Gastroesophageal sphincter (tissue), 4 donors: ENCODE measurements around the gene ABTB2. TPM values are rescaled to one million over a fixed set of nuclear protein-coding genes. Genes with fewer than 3 reads are reported as not detected.
"Not testable (repeated sequence)": the region's sequence is repeated elsewhere in the genome, so short reads cannot be mapped to it uniquely, and the experiment has no call there.

Source experiments
- ATAC-seq: fragments of 150-250 bp; one replicate; pipeline ENCODE4 v1.9.1; 2016; ENCODE audit warnings: mild to moderate bottlenecking, moderate library complexity
- H3K27ac ChIP-seq, 4 donors: fragments of 200-600 bp; sonication (generic) in 3 of 4; 1 replicate in 3 of 4; 2 replicates in 1 of 4; pipeline ENCODE4 v1.5.1; 2016 to 2019
- H3K27me3 ChIP-seq: fragments of 200-600 bp; sonication (generic); one replicate; pipeline ENCODE4 v1.5.1; 2019
- H3K36me3 ChIP-seq, 2 donors: fragments of 200-600 bp; sonication (generic); one replicate each; pipeline ENCODE4 v1.5.1; 2019; ENCODE audit warnings: control low read depth in 1 of 2
- H3K4me1 ChIP-seq, 3 donors: fragments of 200-600 bp; sonication (generic); 1 replicate in 2 of 3; 2 replicates in 1 of 3; pipeline ENCODE4 v1.5.1; 2016 to 2019; ENCODE audit warnings: control low read depth in 2 of 3
- H3K4me3 ChIP-seq, 2 donors: fragments of 200-600 bp; sonication (generic); one replicate each; pipeline ENCODE4 v1.5.1; 2019; ENCODE audit warnings: mild to moderate bottlenecking in 1 of 2, moderate library complexity in 1 of 2
- H3K9me3 ChIP-seq, 3 donors: fragments of 200-600 bp; sonication (generic); one replicate each; pipeline ENCODE4 v1.5.1; 2017 to 2019; ENCODE audit warnings: control low read depth in 2 of 3
- CTCF ChIP-seq, 4 experiments: fragments of 200-600 bp in 2 of 4; fragments of 450-650 bp in 2 of 4; sonication (generic) in 1 of 4; IDR thresholded peaks; one replicate each; pipeline ENCODE4 v1.5.1; 2017 to 2019; ENCODE audit warnings: antibody characterized with exemption in 4 of 4, mild to moderate bottlenecking in 2 of 4, moderate library complexity in 2 of 4
- EP300 ChIP-seq: sonication (generic); formaldehyde crosslinking; IDR thresholded peaks from one replicate; pipeline ENCODE4 v1.6.1; 2017; ENCODE audit warnings: antibody characterized with exemption, mild to moderate bottlenecking
- POLR2A ChIP-seq, 2 donors: fragments of 450-650 bp; IDR thresholded peaks; one replicate each; pipeline ENCODE4 v1.6.1; 2017; ENCODE audit warnings: antibody characterized with exemption in 2 of 2, mild to moderate bottlenecking in 2 of 2, moderate library complexity in 1 of 2
- POLR2AphosphoS5 ChIP-seq: sonication (generic); formaldehyde crosslinking; IDR thresholded peaks from one replicate; pipeline ENCODE4 v1.6.1; 2017; ENCODE audit warnings: antibody characterized with exemption
- WGBS, 2 donors: methylation state at CpG; one replicate each; pipeline ENCODE4 v1.1.5; 2018; ENCODE audit warnings: low coverage in 1 of 2; 5-methylcytosine and 5-hydroxymethylcytosine counted together
- total RNA-seq, 4 donors: library from RNA; depleted of rRNA; stranded (reverse); fragments of >200 nt; gene quantifications; one replicate each; pipeline ENCODE4 v1.1.0, GENCODE V29; 2016

ABTB2 gene
- total RNA-seq, 4 donors from 2014 or later: 4.1 to 11.0 (median 7.5) TPM

GRCh38 chr11:34181856-34182405 lies 175.9 kb downstream of the ABTB2 start:
- ATAC-seq: no peak
- WGBS, 2 donors: 100% methylated on average over 3 of the region's 8 CpGs; no CpG with 5 or more reads in 1 of the 2 donors
- Histone ChIP-seq H3K9me3 (no peaks in the 10 kb centered on the region), H3K36me3 (no peaks in the 10 kb centered on the region), H3K27ac (no peak overlapping the region), H3K27me3 (no peaks in the 10 kb centered on the region), H3K4me3 (no peak overlapping the region), H3K4me1 (peaks cover 0 to 6% (median 0%) of the 10 kb centered on the region in 3 donors)
- TF ChIP-seq EP300 (no peak), POLR2AphosphoS5 (no peak), CTCF (IDR thresholded peaks at IDR 0.05) (no peak), POLR2A (IDR thresholded peaks at IDR 0.05) (no peak)

DNA sequence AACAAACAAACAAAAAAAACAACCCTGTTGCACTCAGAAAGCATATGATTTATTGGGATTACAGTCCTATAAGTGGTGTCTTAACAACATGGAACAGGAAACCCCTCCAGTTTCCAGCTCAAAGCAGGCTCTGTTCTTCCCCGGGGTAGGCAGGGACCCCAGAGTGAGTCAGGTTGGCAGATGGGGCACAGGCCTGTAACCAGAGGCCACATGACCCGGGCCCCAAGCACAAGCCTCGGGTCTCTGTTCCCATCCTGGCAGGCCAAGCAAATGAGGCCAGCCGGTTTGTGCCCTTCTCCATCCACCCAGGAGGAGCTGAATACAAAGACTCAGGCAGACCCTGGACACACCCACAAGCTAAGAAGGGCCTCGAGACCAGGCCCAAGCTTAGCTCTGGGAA lies 176.6 kb downstream of the ABTB2 start:
- Histone ChIP-seq H3K27me3 (no peaks in the 10 kb centered on the region), H3K9me3 (no peaks in the 10 kb centered on the region), H3K36me3 (no peaks in the 10 kb centered on the region), H3K27ac (no peak overlapping the region), H3K4me3 (no peak overlapping the region), H3K4me1 (peaks cover 0 to 4% (median 0%) of the 10 kb centered on the region in 3 donors)
- ATAC-seq: no peak
- no CpG with 5 or more reads among the region's 5 CpGs for WGBS, 2 donors
- no peak for TF ChIP-seq POLR2AphosphoS5

DNA sequence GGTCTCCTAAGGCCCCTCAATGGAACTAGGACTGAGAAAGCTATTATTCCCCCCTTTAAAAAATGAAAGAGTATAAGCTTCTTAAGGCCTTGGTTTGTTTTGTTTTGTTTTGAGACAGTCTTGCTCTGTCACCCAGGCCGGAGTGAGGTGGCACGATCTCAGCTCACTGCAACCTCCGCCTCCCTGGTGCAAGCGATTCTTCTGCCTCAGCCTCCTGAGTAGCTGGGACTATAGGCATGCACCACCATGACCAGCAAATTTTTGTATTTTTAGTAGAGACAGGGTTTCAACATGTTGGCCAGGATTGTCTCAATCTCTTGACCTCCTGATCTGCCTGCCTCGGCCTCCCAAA lies 177.0 kb downstream of the ABTB2 start:
- not testable (repeated sequence) for H3K27me3 ChIP-seq

DNA sequence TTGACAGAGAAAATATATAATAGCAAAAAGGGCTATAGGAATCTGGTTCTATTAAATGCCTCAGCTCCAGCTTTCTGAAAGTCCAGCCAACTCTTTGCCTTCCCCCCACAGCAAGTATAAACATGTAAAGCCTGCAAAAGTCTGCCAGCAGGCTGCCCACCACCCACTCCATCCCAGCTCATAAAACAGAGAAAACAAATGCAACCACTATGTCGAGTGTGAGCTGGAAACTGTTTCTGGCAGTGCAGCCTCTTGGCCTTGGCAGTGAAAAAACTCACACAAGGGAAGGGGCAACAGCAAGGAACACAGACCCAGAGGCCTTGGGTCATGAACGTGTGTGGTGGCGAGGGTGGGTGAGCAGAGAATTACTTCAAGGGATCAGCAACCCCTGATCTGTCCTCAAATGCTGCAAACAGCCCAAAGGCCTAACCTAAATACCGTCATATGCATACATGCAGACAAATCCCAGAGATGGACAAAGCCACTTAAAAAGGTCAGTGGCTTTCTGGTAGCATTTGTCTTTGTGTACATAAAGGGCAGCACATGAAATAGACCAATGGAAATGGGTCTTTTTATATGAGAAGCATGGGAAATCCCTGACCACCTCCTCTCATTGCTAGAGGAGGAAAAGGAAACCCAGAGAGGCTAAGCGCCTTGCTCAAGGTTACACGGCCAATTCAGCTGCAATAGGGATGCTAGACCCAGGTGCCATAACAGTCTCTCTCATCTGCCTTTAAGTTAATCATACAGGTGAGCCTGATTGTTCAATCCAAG lies 177.6 kb downstream of the ABTB2 start:
- H3K9me3 ChIP-seq: no peaks in the 10 kb centered on the region
- H3K4me3 ChIP-seq: no peak overlapping the region
- ATAC-seq: no peak
- H3K36me3 ChIP-seq: no peaks in the 10 kb centered on the region
- no peak overlapping the region for H3K27ac ChIP-seq
- WGBS, 2 donors: 86 to 87% methylated on average over 3 to 5 of the region's 6 CpGs
- no peaks in the 10 kb centered on the region for H3K27me3 ChIP-seq
- H3K4me1 ChIP-seq: no peaks in the 10 kb centered on the region
- TF ChIP-seq POLR2A (IDR thresholded peaks at IDR 0.05) (no peak), CTCF (IDR thresholded peaks at IDR 0.05) (no peak), POLR2AphosphoS5 (no peak), EP300 (no peak)

More for the DNA sequence above, 177.0 kb downstream of the ABTB2 start:
- H3K4me1 ChIP-seq, H3K36me3 ChIP-seq, ATAC-seq, H3K27ac ChIP-seq, H3K4me3 ChIP-seq, H3K9me3 ChIP-seq: not testable (repeated sequence)
- WGBS, 2 donors: 60 to 89% methylated on average over 2 to 5 of the region's 5 CpGs

GRCh38 chr11:34179026-34179675 lies 178.7 kb downstream of the ABTB2 start:
- WGBS, 2 donors: 83 to 92% methylated on average over 5 to 9 of the region's 9 CpGs

More at GRCh38 chr11:34179026-34179675, 178.7 kb downstream of the ABTB2 start:
- Histone ChIP-seq H3K9me3 (no peaks in the 10 kb centered on the region), H3K36me3 (no peaks in the 10 kb centered on the region), H3K4me1 (peaks cover 0 to 8% (median 4%) of the 10 kb centered on the region in 3 donors), H3K27ac (no peak overlapping the region), H3K27me3 (no peaks in the 10 kb centered on the region), H3K4me3 (no peak overlapping the region)
- no peak for ATAC-seq
- TF ChIP-seq CTCF (IDR thresholded peaks at IDR 0.05): no peak
- TF ChIP-seq EP300: no peak
- TF ChIP-seq POLR2A (IDR thresholded peaks at IDR 0.05): no peak
- no peak for TF ChIP-seq POLR2AphosphoS5
